ENCODE measurements around the gene COPZ1. TPM values are rescaled to one million over a fixed set of nuclear protein-coding genes. Genes with fewer than 3 reads are reported as not detected.

Gene COPZ1
- total RNA-seq, 4 donors from 2014 or later: 181 to 284 (median 236) TPM

- H3K27me3 ChIP-seq: no peaks in the 10 kb centered on the region
- peak overlapping the region in 2 of 3 donors; percentile 55 to 62 for H3K4me3 ChIP-seq (replicated peaks in 1 of 3)
- TF ChIP-seq POLR2A (IDR thresholded peaks at IDR 0.05) (peak in 1 of 2 donors; percentile 51), CTCF (IDR thresholded peaks at IDR 0.05) (no peak)
- no peak for DNase-seq
- H3K27ac ChIP-seq: peak overlapping the region; percentile 85 to 95 (median 89)
- WGBS, 2 donors: 8 to 10% methylated on average over 15 of the region's 15 CpGs
- no peaks in the 10 kb centered on the region for H3K9me3 ChIP-seq
- peaks cover 26 to 59% of the 10 kb centered on the region in 2 donors for H3K4me1 ChIP-seq
- H3K36me3 ChIP-seq: no peaks in the 10 kb centered on the region
- intact Hi-C loops (cut with DNase I): no loop called here
These were observed 33.4 kb downstream of the COPZ1 start for GRCh38 chr12:54358191-54358944.

GRCh38 chr12:54358945-54359761, 34.2 kb downstream of the COPZ1 start:
- WGBS, 2 donors: 1 to 2% methylated on average over 40 of the region's 40 CpGs
- H3K4me1 ChIP-seq: peaks cover 20 to 51% of the 10 kb centered on the region in 2 donors
- H3K27me3 ChIP-seq: no peaks in the 10 kb centered on the region
- peak overlapping the region; percentile 85 to 95 (median 89) for H3K27ac ChIP-seq
- peak; percentile 97 to 98 for DNase-seq
- TF ChIP-seq POLR2A (IDR thresholded peaks at IDR 0.05) (peak; percentile 35 to 75), CTCF (IDR thresholded peaks at IDR 0.05) (no peak)
- H3K36me3 ChIP-seq: no peaks in the 10 kb centered on the region
- intact Hi-C loops (cut with DNase I): no loop called here
- H3K4me3 ChIP-seq (replicated peaks in 1 of 3): peak overlapping the region in 2 of 3 donors; percentile 55 to 62
- H3K9me3 ChIP-seq: no peaks in the 10 kb centered on the region

GRCh38 chr12:54359762-54360351, 34.9 kb downstream of the COPZ1 start:
- TF ChIP-seq CTCF (IDR thresholded peaks at IDR 0.05) (no peak), POLR2A (IDR thresholded peaks at IDR 0.05) (no peak)
- no peak for DNase-seq
- Histone ChIP-seq H3K4me3 (replicated peaks in 1 of 3) (peak overlapping the region in 1 of 3 donors; percentile 22), H3K4me1 (peaks cover 19 to 47% of the 10 kb centered on the region in 2 donors), H3K27ac (peak overlapping the region; percentile 24 to 95 (median 89)), H3K27me3 (no peaks in the 10 kb centered on the region), H3K36me3 (no peaks in the 10 kb centered on the region), H3K9me3 (no peaks in the 10 kb centered on the region)
- intact Hi-C loops (cut with DNase I): loop anchor here (5.0 to 10.0 kb wide), 3 partner anchors 68 to 143 kb away; no protein-coding TSS in a partner anchor
- WGBS, 2 donors: 54 to 60% methylated on average over 9 of the region's 9 CpGs

GRCh38 chr12:54360717-54361456, 36.0 kb downstream of the COPZ1 start:
- Histone ChIP-seq H3K4me3 (replicated peaks in 1 of 3) (no peak overlapping the region), H3K9me3 (no peaks in the 10 kb centered on the region), H3K27me3 (no peaks in the 10 kb centered on the region), H3K27ac (peak overlapping the region in 2 of 3 donors; percentile 89 to 95), H3K4me1 (peaks cover 19 to 37% of the 10 kb centered on the region in 2 donors), H3K36me3 (no peaks in the 10 kb centered on the region)
- WGBS, 2 donors: 61 to 62% methylated on average over 16 of the region's 16 CpGs
- TF ChIP-seq POLR2A (IDR thresholded peaks at IDR 0.05): no peak
- peak; percentile 70 to 99 (median 88) for TF ChIP-seq CTCF (IDR thresholded peaks at IDR 0.05)
- DNase-seq: peak; percentile 88 to 89
- intact Hi-C loops (cut with DNase I): loop anchor here (5.0 to 10.0 kb wide), 3 partner anchors 69 to 144 kb away; no protein-coding TSS in a partner anchor

Data from thyroid gland (tissue), 4 donors.